Activated B cell treated with CpG ODN at 0.5 μM for 24 hours (primary cell): ENCODE data around the gene ARHGAP12. TPM values are rescaled to one million over a fixed set of nuclear protein-coding genes. Genes with fewer than 3 reads are reported as not detected.

Experiments used
- ATAC-seq: fragments of 200-7000 bp; cut with Tn5 transposase; one replicate; pipeline ENCODE4 v1.10.0; 2021; ENCODE audit warnings: low read depth, mild to moderate bottlenecking, moderate library complexity
- CTCF ChIA-PET: fragments of 350-600 bp; sonication (Branson Sonifier 250); formaldehyde crosslinking; loops from one replicate; lab custom pipeline; 2021; ENCODE audit warnings: antibody characterized with exemption; lab: Charles Lee
- POLR2A ChIA-PET: fragments of 350-600 bp; sonication (Branson Sonifier 250); formaldehyde crosslinking; loops from one replicate; lab custom pipeline; 2021; ENCODE audit warnings: antibody characterized with exemption; lab: Charles Lee
- DNase-seq: peaks from one replicate; pipeline ENCODE4 v3.0.0; 2022
- H3K27ac Mint-ChIP-seq: one replicate; pipeline ENCODE4 v1.8.0; 2020; ENCODE audit warnings: mixed read lengths
- H3K27me3 Mint-ChIP-seq: one replicate; pipeline ENCODE4 v1.8.0; 2021; ENCODE audit warnings: mixed read lengths
- H3K36me3 Mint-ChIP-seq: one replicate; pipeline ENCODE4 v1.8.0; 2021; ENCODE audit warnings: low read depth, mixed read lengths
- H3K4me1 Mint-ChIP-seq: one replicate; pipeline ENCODE4 v1.8.0; 2021; ENCODE audit warnings: mixed read lengths
- H3K4me3 Mint-ChIP-seq: one replicate; pipeline ENCODE4 v1.8.0; 2020; ENCODE audit warnings: mild to moderate bottlenecking, mixed read lengths
- H3K9me3 Mint-ChIP-seq: one replicate; pipeline ENCODE4 v1.8.0; 2020; ENCODE audit warnings: mixed read lengths
- CTCF ChIP-seq: fragments of 200-600 bp; IDR thresholded peaks from one replicate; pipeline ENCODE4 v1.8.0; 2022; ENCODE audit warnings: antibody characterized with exemption, mild to moderate bottlenecking
- intact Hi-C: fragments of 100-400 bp; cut with micrococcal nuclease; formaldehyde crosslinking; loops from one replicate; pipeline ENCODE4 v1.15.1; 2024
- total RNA-seq: library from RNA; stranded (reverse); gene quantifications from 2 replicates; pipeline ENCODE4 v1.2.3, GENCODE V29; 2022

The ARHGAP12 gene
- total RNA-seq, 1 donor from 2014 or later, result 23.2 TPM

GRCh38 chr10:31761156-31761555, 167.5 kb downstream of the ARHGAP12 start:
- POLR2A ChIA-PET, result interaction anchor here (0.6 to 1.8 kb wide), 2 partner anchors 673 to 729 kb away, joined by 3 to 15 read pairs; partner anchors contain the start of gene ZNF438

DNA sequence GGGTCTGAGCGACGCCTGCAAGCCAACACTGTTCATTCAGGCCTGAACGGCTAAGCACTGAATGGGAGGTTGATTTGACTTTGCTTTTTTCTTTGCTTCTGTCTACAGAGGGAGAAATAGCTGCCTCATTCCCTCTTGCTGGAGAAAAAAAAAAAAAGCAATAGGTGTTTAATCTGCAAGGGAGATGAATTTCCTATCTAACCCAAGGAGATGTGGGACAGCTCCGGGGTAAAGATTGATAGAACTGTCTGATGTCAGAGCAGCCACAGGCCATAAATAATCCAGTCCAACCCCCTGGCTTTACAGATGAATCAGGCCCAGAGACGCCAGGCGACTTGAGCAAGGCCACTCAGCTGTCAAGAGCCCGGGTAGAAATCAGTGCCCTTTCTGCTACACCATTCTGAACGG, 168.0 kb downstream of the ARHGAP12 start:
- Mint-ChIP-seq H3K27me3 (no peaks in the 10 kb centered on the region), H3K9me3 (peaks cover 2% of the 10 kb centered on the region), H3K36me3 (peaks cover 3% of the 10 kb centered on the region), H3K27ac (peak overlapping the region; percentile 91), H3K4me3 (peak overlapping the region; percentile 85), H3K4me1 (peaks cover 13% of the 10 kb centered on the region)
- TF ChIP-seq CTCF, result no peak
- ATAC-seq (no peak), DNase-seq (no peak)
- POLR2A ChIA-PET, result interaction anchor here (0.5 to 1.8 kb wide), 3 partner anchors 673 to 1343 kb away, joined by 3 to 15 read pairs (median 3); partner anchors contain the start of gene ZNF438
- CTCF ChIA-PET, result no interaction called here
- intact Hi-C loops, result loop anchor here (1.0 to 10.0 kb wide), 13 partner anchors 53 to 1412 kb away; partner anchors contain the start of genes ARHGAP12, ITGB1, KIF5B and MTPAP

More at GRCh38 chr10:31761156-31761555, 167.5 kb downstream of the ARHGAP12 start:
- peaks cover 3% of the 10 kb centered on the region for H3K36me3 Mint-ChIP-seq
- intact Hi-C loops, result loop anchor here (2.0 to 10.0 kb wide), 5 partner anchors 246 to 1412 kb away; partner anchors contain the start of genes ITGB1, KIF5B and MTPAP
- ATAC-seq, result no peak
- DNase-seq, result no peak
- peak overlapping the region; percentile 85 for H3K4me3 Mint-ChIP-seq
- H3K9me3 Mint-ChIP-seq, result peaks cover 2% of the 10 kb centered on the region
- peaks cover 13% of the 10 kb centered on the region for H3K4me1 Mint-ChIP-seq
- H3K27me3 Mint-ChIP-seq, result no peaks in the 10 kb centered on the region
- CTCF ChIA-PET, result no interaction called here
- H3K27ac Mint-ChIP-seq, result no peak overlapping the region
- TF ChIP-seq CTCF, result no peak

GRCh38 chr10:31759799-31760626, 168.6 kb downstream of the ARHGAP12 start:
- DNase-seq, result peak; percentile 85
- CTCF ChIA-PET, result interaction anchor here (0.8 kb wide), 1 partner anchor 728 kb away, joined by 3 read pairs; the partner anchor contains the start of gene ZNF438
- peak; percentile 94 for ATAC-seq
- POLR2A ChIA-PET, result interaction anchor here (0.5 to 1.8 kb wide), 7 partner anchors 14 to 1342 kb away, joined by 3 to 15 read pairs (median 3); partner anchors contain the start of gene ZNF438
- peaks cover 2% of the 10 kb centered on the region for H3K9me3 Mint-ChIP-seq
- peaks cover 3% of the 10 kb centered on the region for H3K36me3 Mint-ChIP-seq
- no peak for TF ChIP-seq CTCF
- H3K4me1 Mint-ChIP-seq, result peaks cover 13% of the 10 kb centered on the region
- H3K27me3 Mint-ChIP-seq, result no peaks in the 10 kb centered on the region
- peak overlapping the region; percentile 91 for H3K27ac Mint-ChIP-seq
- intact Hi-C loops, result loop anchor here (1.0 to 10.0 kb wide), 14 partner anchors 53 to 1411 kb away; partner anchors contain the start of genes ARHGAP12, ITGB1, KIF5B and MTPAP
- H3K4me3 Mint-ChIP-seq, result peak overlapping the region; percentile 85

DNA sequence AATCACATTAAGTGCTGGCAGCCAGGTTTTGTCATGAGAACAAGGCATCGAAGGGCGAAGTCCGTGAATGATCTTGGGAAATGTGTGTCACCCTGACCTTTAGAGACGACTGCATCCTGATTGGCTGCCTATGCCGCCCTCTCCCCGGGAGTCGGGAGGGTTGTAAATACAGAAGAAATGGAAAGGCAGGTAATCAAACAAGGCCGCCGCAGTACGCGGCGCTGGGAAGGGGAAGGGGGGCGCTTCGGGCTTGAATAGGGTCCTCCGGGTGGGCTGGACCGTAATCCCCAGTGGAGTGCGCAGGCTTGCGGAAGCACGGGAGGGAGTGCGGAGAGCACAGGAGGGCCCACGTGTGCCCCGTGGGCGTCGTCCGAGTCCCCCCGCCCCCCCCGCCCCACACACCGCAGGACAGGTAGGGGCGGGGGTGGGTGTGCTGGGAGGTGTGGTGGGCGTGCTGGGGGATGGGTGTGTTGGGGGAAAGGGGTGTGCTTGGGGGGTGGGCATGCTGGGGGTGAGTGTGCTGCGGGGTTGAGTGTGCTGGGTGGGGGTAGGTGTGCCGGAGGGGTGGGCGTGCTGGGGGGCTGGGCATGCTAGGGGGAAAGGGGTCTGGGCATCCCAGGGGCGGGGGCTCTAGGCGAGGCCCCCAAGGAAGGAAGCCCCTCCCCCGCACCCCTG, 169.4 kb downstream of the ARHGAP12 start:
- DNase-seq, result peak; percentile 47
- POLR2A ChIA-PET, result interaction anchor here (1.0 to 1.8 kb wide), 4 partner anchors 13 to 727 kb away, joined by 3 to 15 read pairs (median 4); partner anchors contain the start of gene ZNF438
- CTCF ChIA-PET, result interaction anchor here (0.8 kb wide), 1 partner anchor 727 kb away, joined by 3 read pairs; the partner anchor contains the start of gene ZNF438
- no peaks in the 10 kb centered on the region for H3K27me3 Mint-ChIP-seq
- no peak for TF ChIP-seq CTCF
- intact Hi-C loops, result loop anchor here (5.0 kb wide), 1 partner anchor 1232 kb away; no protein-coding TSS in a partner anchor
- peak overlapping the region; percentile 91 for H3K27ac Mint-ChIP-seq
- H3K4me3 Mint-ChIP-seq, result peak overlapping the region; percentile 90
- peak; percentile 4 for ATAC-seq
- H3K9me3 Mint-ChIP-seq, result no peaks in the 10 kb centered on the region
- peaks cover 13% of the 10 kb centered on the region for H3K4me1 Mint-ChIP-seq
- peaks cover 3% of the 10 kb centered on the region for H3K36me3 Mint-ChIP-seq
